ENCODE results near the gene H3-3A.

H3-3A gene

DNA sequence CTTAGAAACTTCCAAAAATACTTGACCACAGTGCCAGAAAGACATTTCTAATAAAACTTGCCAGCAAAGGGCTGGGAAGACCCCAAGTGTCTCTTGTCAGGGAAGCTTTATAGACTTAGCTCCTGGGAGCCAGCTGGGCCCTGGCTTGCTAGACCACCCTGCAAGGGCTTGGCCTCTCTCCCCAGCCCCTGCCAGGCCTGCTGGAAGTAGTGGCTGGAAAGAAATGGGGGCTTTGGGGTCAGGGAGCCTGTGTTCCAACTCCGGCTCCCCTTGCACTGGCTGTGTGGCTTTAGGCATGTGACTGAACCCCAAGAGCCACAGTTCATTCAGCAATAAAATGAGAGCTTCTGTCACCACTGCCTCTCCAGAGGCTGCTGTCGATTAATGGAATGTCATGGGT lies 31.1 kb downstream of the H3-3A start:
- no peaks in the 10 kb centered on the region for H3K9me3 ChIP-seq (replicated peaks; ENCODE audit: insufficient read depth, low read length)
- H3K4me1 ChIP-seq (ENCODE audit: low read length), result no peaks in the 10 kb centered on the region
- no peaks in the 10 kb centered on the region for H3K79me2 ChIP-seq (ENCODE audit: low read length)
- H3K9me2 ChIP-seq (replicated peaks; ENCODE audit: insufficient read depth, low read length), result no peaks in the 10 kb centered on the region
- no peaks in the 10 kb centered on the region for H3F3A ChIP-seq (ENCODE audit: insufficient read depth, low read length)
- no peak overlapping the region for H3K4me2 ChIP-seq (ENCODE audit: low read depth, low read length)
- H4K20me1 ChIP-seq (ENCODE audit: insufficient read depth, low read length), result no peaks in the 10 kb centered on the region
- no peak overlapping the region for H3K4me3 ChIP-seq (ENCODE audit: low read length)
- H3K9ac ChIP-seq (ENCODE audit: low read length), result no peak overlapping the region
- TF ChIP-seq, protein P1, sequence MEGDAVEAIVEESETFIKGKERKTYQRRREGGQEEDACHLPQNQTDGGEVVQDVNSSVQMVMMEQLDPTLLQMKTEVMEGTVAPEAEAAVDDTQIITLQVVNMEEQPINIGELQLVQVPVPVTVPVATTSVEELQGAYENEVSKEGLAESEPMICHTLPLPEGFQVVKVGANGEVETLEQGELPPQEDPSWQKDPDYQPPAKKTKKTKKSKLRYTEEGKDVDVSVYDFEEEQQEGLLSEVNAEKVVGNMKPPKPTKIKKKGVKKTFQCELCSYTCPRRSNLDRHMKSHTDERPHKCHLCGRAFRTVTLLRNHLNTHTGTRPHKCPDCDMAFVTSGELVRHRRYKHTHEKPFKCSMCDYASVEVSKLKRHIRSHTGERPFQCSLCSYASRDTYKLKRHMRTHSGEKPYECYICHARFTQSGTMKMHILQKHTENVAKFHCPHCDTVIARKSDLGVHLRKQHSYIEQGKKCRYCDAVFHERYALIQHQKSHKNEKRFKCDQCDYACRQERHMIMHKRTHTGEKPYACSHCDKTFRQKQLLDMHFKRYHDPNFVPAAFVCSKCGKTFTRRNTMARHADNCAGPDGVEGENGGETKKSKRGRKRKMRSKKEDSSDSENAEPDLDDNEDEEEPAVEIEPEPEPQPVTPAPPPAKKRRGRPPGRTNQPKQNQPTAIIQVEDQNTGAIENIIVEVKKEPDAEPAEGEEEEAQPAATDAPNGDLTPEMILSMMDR (IDR thresholded peaks at IDR 0.05; ENCODE audit: low read length), result no peak
- TF ChIP-seq EZH2 (optimal IDR thresholded peaks at IDR 0.05; ENCODE audit: low read depth, low read length) (no peak), EZH2phosphoT487 (IDR thresholded peaks at IDR 0.05; ENCODE audit: low read length) (no peak)
- DNase-seq, result peak; percentile 3
- H3K36me3 ChIP-seq (replicated peaks; ENCODE audit: insufficient read depth, low read length), result no peaks in the 10 kb centered on the region
- H3K27ac ChIP-seq (ENCODE audit: low read length), result no peak overlapping the region
- no peak overlapping the region for H2AFZ ChIP-seq (ENCODE audit: low read length)
- no peaks in the 10 kb centered on the region for H3K27me3 ChIP-seq (replicated peaks; ENCODE audit: insufficient read depth, low read length)

DNA sequence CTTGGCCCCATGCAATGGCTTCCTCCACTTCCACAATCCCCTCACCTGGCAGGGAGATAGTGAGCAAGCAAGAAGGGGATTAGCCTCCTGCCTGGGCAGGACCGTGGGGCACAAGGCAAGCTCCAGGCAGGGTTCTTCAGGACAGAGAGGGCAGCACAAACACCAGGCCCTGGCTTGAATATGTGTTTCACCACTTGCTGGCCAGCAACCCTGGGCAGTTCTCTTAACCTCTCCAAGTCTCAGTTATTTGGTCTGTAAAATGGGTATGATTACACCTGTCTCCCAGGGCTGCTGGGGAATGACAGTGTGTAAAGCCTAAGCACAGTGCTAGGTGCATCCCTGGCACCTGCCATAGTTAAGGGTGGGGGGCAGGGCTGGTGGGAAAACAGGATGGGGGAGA lies 31.9 kb downstream of the H3-3A start:
- Histone ChIP-seq H3K4me2 (ENCODE audit: low read depth, low read length) (no peak overlapping the region), H3K36me3 (replicated peaks; ENCODE audit: insufficient read depth, low read length) (no peaks in the 10 kb centered on the region), H3F3A (ENCODE audit: insufficient read depth, low read length) (no peaks in the 10 kb centered on the region), H3K4me3 (ENCODE audit: low read length) (no peak overlapping the region), H3K9ac (ENCODE audit: low read length) (no peak overlapping the region), H2AFZ (ENCODE audit: low read length) (no peak overlapping the region), H3K9me2 (replicated peaks; ENCODE audit: insufficient read depth, low read length) (no peaks in the 10 kb centered on the region), H3K4me1 (ENCODE audit: low read length) (no peaks in the 10 kb centered on the region), H4K20me1 (ENCODE audit: insufficient read depth, low read length) (no peaks in the 10 kb centered on the region), H3K27ac (ENCODE audit: low read length) (no peak overlapping the region), H3K27me3 (replicated peaks; ENCODE audit: insufficient read depth, low read length) (no peaks in the 10 kb centered on the region), H3K9me3 (replicated peaks; ENCODE audit: insufficient read depth, low read length) (no peaks in the 10 kb centered on the region), H3K79me2 (ENCODE audit: low read length) (no peaks in the 10 kb centered on the region)
- peak; percentile 2 for DNase-seq
- TF ChIP-seq EZH2phosphoT487 (IDR thresholded peaks at IDR 0.05; ENCODE audit: low read length) (no peak), EZH2 (optimal IDR thresholded peaks at IDR 0.05; ENCODE audit: low read depth, low read length) (no peak)
- TF ChIP-seq, protein P1 (IDR thresholded peaks at IDR 0.05; ENCODE audit: low read length), result no peak

DNA sequence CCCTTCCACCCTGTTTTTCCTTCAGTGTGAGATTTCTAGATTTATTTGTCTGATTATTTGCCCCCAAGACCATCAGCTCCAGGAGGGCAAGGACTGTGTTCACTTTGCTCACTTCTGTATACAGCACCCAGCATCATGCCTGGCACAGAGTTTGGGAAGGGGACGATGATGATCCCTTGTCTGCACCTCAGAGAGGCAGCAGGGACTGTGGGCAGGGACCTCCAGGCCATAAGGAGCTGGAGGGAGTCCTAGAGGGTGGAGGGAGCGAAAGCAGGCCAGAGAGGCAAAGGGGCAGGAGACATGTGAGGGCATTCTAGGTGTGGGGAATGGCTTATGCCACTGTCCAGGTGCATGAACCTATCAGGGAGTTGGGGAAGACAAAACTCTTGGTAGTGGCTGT lies 32.8 kb downstream of the H3-3A start:
- DNase-seq, result no peak
- Histone ChIP-seq H3K36me3 (replicated peaks; ENCODE audit: insufficient read depth, low read length) (no peaks in the 10 kb centered on the region), H3K4me1 (ENCODE audit: low read length) (no peaks in the 10 kb centered on the region; the same call in 1 of the 2 replicates), H3K4me2 (ENCODE audit: low read depth, low read length) (no peak overlapping the region), H3K27ac (ENCODE audit: low read length) (no peak overlapping the region), H3F3A (ENCODE audit: insufficient read depth, low read length) (no peaks in the 10 kb centered on the region), H3K9ac (ENCODE audit: low read length) (no peak overlapping the region), H3K27me3 (replicated peaks; ENCODE audit: insufficient read depth, low read length) (no peaks in the 10 kb centered on the region), H3K4me3 (ENCODE audit: low read length) (no peak overlapping the region), H3K9me3 (replicated peaks; ENCODE audit: insufficient read depth, low read length) (no peaks in the 10 kb centered on the region), H4K20me1 (ENCODE audit: insufficient read depth, low read length) (no peaks in the 10 kb centered on the region), H3K79me2 (ENCODE audit: low read length) (no peaks in the 10 kb centered on the region), H2AFZ (ENCODE audit: low read length) (no peak overlapping the region), H3K9me2 (replicated peaks; ENCODE audit: insufficient read depth, low read length) (no peaks in the 10 kb centered on the region)
- TF ChIP-seq, protein P1 (IDR thresholded peaks at IDR 0.05; ENCODE audit: low read length), result no peak
- TF ChIP-seq EZH2 (optimal IDR thresholded peaks at IDR 0.05; ENCODE audit: low read depth, low read length), result no peak
- TF ChIP-seq EZH2phosphoT487 (IDR thresholded peaks at IDR 0.05; ENCODE audit: low read length), result no peak
